ENCODE data around the gene PCED1A.

Gene PCED1A

GRCh38 chr20:2873010-2873746, 32.7 kb upstream of the PCED1A start, which contains the start of gene PTPRA:
PTPRA (plus strand) TSS chr20:2873481; CDS start chr20:2964278, 90,797 bp downstream.
- Mint-ChIP-seq H3K4me1 (ENCODE audit: low read depth in 2 of 2) (peaks cover 36 to 47% of the 10 kb centered on the region in 2 donors), H3K27ac (peak within 1 kb of the TSS; percentile 80 to 93), H3K4me3 (peak within 1 kb of the TSS; percentile 94 to 97), H3K36me3 (ENCODE audit: insufficient read depth) (peaks cover 16% of the 10 kb centered on the region), H3K27me3 (no peaks in the 10 kb centered on the region), H3K9me3 (no peaks in the 10 kb centered on the region)
- peak; percentile 90 to 95 (median 91) for DNase-seq
- ATAC-seq (replicated peaks): peak; percentile 90

- peak overlapping the region; percentile 94 to 97 for H3K4me3 Mint-ChIP-seq
- H3K9me3 Mint-ChIP-seq: no peaks in the 10 kb centered on the region
- H3K4me1 Mint-ChIP-seq (ENCODE audit: low read depth in 2 of 2): peaks cover 39 to 49% of the 10 kb centered on the region in 2 donors
- peaks cover 17% of the 10 kb centered on the region for H3K36me3 Mint-ChIP-seq (ENCODE audit: insufficient read depth)
- H3K27ac Mint-ChIP-seq: peak overlapping the region; percentile 80 to 93
- peak; percentile 50 for ATAC-seq (replicated peaks)
- no peaks in the 10 kb centered on the region for H3K27me3 Mint-ChIP-seq
- peak; percentile 62 to 66 (median 63) for DNase-seq
These were observed 32.1 kb upstream of the PCED1A start for GRCh38 chr20:2872459-2873009.

GRCh38 chr20:2871661-2872458, 31.4 kb upstream of the PCED1A start:
- peak overlapping the region; percentile 94 to 97 for H3K4me3 Mint-ChIP-seq
- H3K4me1 Mint-ChIP-seq (ENCODE audit: low read depth in 2 of 2): peaks cover 43 to 54% of the 10 kb centered on the region in 2 donors
- peak overlapping the region in 1 of 2 donors; percentile 93 for H3K27ac Mint-ChIP-seq
- no peak for DNase-seq
- ATAC-seq (replicated peaks): peak; percentile 1
- H3K27me3 Mint-ChIP-seq: no peaks in the 10 kb centered on the region
- H3K9me3 Mint-ChIP-seq: no peaks in the 10 kb centered on the region
- peaks cover 20% of the 10 kb centered on the region for H3K36me3 Mint-ChIP-seq (ENCODE audit: insufficient read depth)

GRCh38 chr20:2871111-2871465, 30.6 kb upstream of the PCED1A start:
- H3K4me1 Mint-ChIP-seq (ENCODE audit: low read depth in 2 of 2): peaks cover 42 to 50% of the 10 kb centered on the region in 2 donors

GRCh38 chr20:2869381-2869780, 28.9 kb upstream of the PCED1A start:
- H3K27ac Mint-ChIP-seq: no peak overlapping the region
- DNase-seq: no peak

More at GRCh38 chr20:2871111-2871465, 30.6 kb upstream of the PCED1A start:
- H3K9me3 Mint-ChIP-seq: no peaks in the 10 kb centered on the region
- DNase-seq (no peak), ATAC-seq (replicated peaks) (no peak)
- no peak overlapping the region for H3K27ac Mint-ChIP-seq
- peaks cover 20% of the 10 kb centered on the region for H3K36me3 Mint-ChIP-seq (ENCODE audit: insufficient read depth)
- H3K4me3 Mint-ChIP-seq: peak overlapping the region; percentile 94 to 97
- no peaks in the 10 kb centered on the region for H3K27me3 Mint-ChIP-seq

GRCh38 chr20:2867081-2867864, 26.8 kb upstream of the PCED1A start:
- H3K36me3 Mint-ChIP-seq (ENCODE audit: insufficient read depth): peaks cover 15% of the 10 kb centered on the region
- no peaks in the 10 kb centered on the region for H3K9me3 Mint-ChIP-seq
- no peaks in the 10 kb centered on the region for H3K27me3 Mint-ChIP-seq
- peak overlapping the region; percentile 38 to 90 for H3K27ac Mint-ChIP-seq
- peaks cover 32 to 35% of the 10 kb centered on the region in 2 donors for H3K4me1 Mint-ChIP-seq (ENCODE audit: low read depth in 2 of 2)
- no peak for ATAC-seq (replicated peaks)
- peak overlapping the region; percentile 33 to 40 for H3K4me3 Mint-ChIP-seq
- no peak for DNase-seq

More at GRCh38 chr20:2869381-2869780, 28.9 kb upstream of the PCED1A start:
- H3K36me3 Mint-ChIP-seq (ENCODE audit: insufficient read depth): peaks cover 24% of the 10 kb centered on the region
- H3K4me1 Mint-ChIP-seq (ENCODE audit: low read depth in 2 of 2): peaks cover 39 to 44% of the 10 kb centered on the region in 2 donors
- no peaks in the 10 kb centered on the region for H3K9me3 Mint-ChIP-seq
- no peaks in the 10 kb centered on the region for H3K27me3 Mint-ChIP-seq
- H3K4me3 Mint-ChIP-seq: no peak overlapping the region
- no peak for ATAC-seq (replicated peaks)

- ATAC-seq (replicated peaks) (peak; percentile 65), DNase-seq (peak in 1 of 3 experiments; percentile 24)
- Mint-ChIP-seq H3K36me3 (ENCODE audit: insufficient read depth) (peaks cover 15% of the 10 kb centered on the region), H3K4me1 (ENCODE audit: low read depth in 2 of 2) (peaks cover 29 to 35% of the 10 kb centered on the region in 2 donors), H3K4me3 (peak overlapping the region; percentile 39 to 46), H3K9me3 (no peaks in the 10 kb centered on the region), H3K27me3 (no peaks in the 10 kb centered on the region), H3K27ac (peak overlapping the region; percentile 85 to 90)
These were observed 25.8 kb upstream of the PCED1A start for GRCh38 chr20:2866236-2866635.

- Mint-ChIP-seq H3K36me3 (ENCODE audit: insufficient read depth) (peaks cover 16% of the 10 kb centered on the region), H3K9me3 (no peaks in the 10 kb centered on the region), H3K4me3 (peak overlapping the region; percentile 39 to 46), H3K4me1 (ENCODE audit: low read depth in 2 of 2) (peaks cover 28 to 33% of the 10 kb centered on the region in 2 donors), H3K27me3 (no peaks in the 10 kb centered on the region), H3K27ac (peak overlapping the region; percentile 85 to 90)
- DNase-seq (peak; percentile 51 to 58 (median 52)), ATAC-seq (replicated peaks) (peak; percentile 81)
These were observed 25.2 kb upstream of the PCED1A start for GRCh38 chr20:2865630-2866029.

GRCh38 chr20:2865101-2865500, 24.6 kb upstream of the PCED1A start:
- H3K4me3 Mint-ChIP-seq: peak overlapping the region; percentile 39 to 46
- no peak for ATAC-seq (replicated peaks)

GRCh38 chr20:2864626-2865025, 24.2 kb upstream of the PCED1A start:
- H3K27me3 Mint-ChIP-seq: no peaks in the 10 kb centered on the region
- H3K4me1 Mint-ChIP-seq (ENCODE audit: low read depth in 2 of 2): peaks cover 28 to 33% of the 10 kb centered on the region in 2 donors
- no peak for ATAC-seq (replicated peaks)
- H3K4me3 Mint-ChIP-seq: peak overlapping the region in 1 of 2 donors; percentile 46
- no peaks in the 10 kb centered on the region for H3K9me3 Mint-ChIP-seq
- H3K27ac Mint-ChIP-seq: peak overlapping the region; percentile 85 to 90
- H3K36me3 Mint-ChIP-seq (ENCODE audit: insufficient read depth): peaks cover 18% of the 10 kb centered on the region
- DNase-seq: no peak

More at GRCh38 chr20:2865101-2865500, 24.6 kb upstream of the PCED1A start:
- Mint-ChIP-seq H3K27ac (peak overlapping the region; percentile 85 to 90), H3K36me3 (ENCODE audit: insufficient read depth) (peaks cover 18% of the 10 kb centered on the region), H3K9me3 (no peaks in the 10 kb centered on the region), H3K4me1 (ENCODE audit: low read depth in 2 of 2) (peaks cover 28 to 33% of the 10 kb centered on the region in 2 donors), H3K27me3 (no peaks in the 10 kb centered on the region)
- DNase-seq: no peak

GRCh38 chr20:2859330-2860121, 19.1 kb upstream of the PCED1A start:
- H3K9me3 Mint-ChIP-seq: no peaks in the 10 kb centered on the region
- peak overlapping the region in 1 of 2 donors; percentile 44 for H3K27ac Mint-ChIP-seq
- ATAC-seq (replicated peaks): no peak
- peaks cover 9% of the 10 kb centered on the region for H3K36me3 Mint-ChIP-seq (ENCODE audit: insufficient read depth)
- H3K4me1 Mint-ChIP-seq (ENCODE audit: low read depth in 2 of 2): peaks cover 2 to 9% of the 10 kb centered on the region in 2 donors
- DNase-seq: no peak
- no peak overlapping the region for H3K4me3 Mint-ChIP-seq
- no peaks in the 10 kb centered on the region for H3K27me3 Mint-ChIP-seq

- Mint-ChIP-seq H3K4me1 (ENCODE audit: low read depth in 2 of 2) (peaks cover 2 to 11% of the 10 kb centered on the region in 2 donors), H3K9me3 (no peaks in the 10 kb centered on the region), H3K27ac (peak overlapping the region in 1 of 2 donors; percentile 27), H3K36me3 (ENCODE audit: insufficient read depth) (peaks cover 8% of the 10 kb centered on the region), H3K4me3 (no peak overlapping the region), H3K27me3 (no peaks in the 10 kb centered on the region)
- DNase-seq (no peak), ATAC-seq (replicated peaks) (no peak)
These were observed 18.1 kb upstream of the PCED1A start for GRCh38 chr20:2858591-2858990.

All from effector memory CD8-positive, alpha-beta T cell (primary cell).